Measurements from ENCODE around the gene RAC3. TPM values are rescaled to one million over a fixed set of nuclear protein-coding genes. Genes with fewer than 3 reads are reported as not detected.

RAC3 gene
- total RNA-seq, 4 donors from 2014 or later = 13.7 to 34.1 (median 14.8) TPM

DNA sequence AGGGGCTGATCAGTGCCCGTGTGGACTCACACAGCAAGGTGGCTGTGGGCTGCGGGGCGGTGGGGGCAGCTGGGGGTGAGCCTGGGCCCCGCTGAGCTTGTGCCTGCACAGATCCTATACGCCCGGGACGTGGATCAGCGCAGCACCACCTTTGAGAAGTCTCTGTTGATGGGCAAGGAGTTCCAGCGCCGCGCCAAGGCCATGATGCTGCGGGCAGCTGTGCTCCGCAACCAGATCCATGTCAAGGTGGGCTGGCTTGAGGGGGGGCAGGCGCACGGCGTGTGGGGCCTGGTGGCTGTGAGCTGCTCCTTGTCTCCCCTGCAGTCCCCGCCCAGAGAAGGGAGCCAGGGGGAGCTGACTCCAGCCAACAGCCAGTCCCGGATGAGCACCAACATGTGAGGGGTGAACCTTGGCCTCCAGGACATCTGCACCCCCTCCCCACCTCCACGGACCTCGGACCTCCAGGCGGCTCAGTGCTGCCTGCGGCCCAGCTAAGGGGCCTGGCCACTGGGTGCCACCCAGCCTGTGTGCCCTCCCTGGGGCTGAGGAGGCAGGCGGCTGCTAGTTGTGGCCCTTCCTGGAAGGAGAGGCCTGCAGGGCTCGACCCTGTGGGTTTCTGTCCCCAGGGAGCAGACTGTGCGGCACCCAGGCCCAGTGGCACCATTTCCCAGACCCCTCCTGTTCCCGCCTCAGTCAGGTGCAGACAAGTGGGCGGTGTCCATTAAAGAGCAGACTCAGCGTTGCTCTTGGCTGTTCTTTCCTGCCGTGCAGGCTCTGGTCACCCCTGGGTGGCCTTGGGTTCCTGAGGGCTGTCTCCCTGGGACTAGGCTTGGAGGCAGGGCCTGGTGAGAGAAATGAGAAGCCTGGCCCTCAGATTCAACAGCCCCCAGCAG lies 25.5 kb downstream of the RAC3 start:
- H3K9me3 ChIP-seq = no peaks in the 10 kb centered on the region
- TF ChIP-seq, protein P1, sequence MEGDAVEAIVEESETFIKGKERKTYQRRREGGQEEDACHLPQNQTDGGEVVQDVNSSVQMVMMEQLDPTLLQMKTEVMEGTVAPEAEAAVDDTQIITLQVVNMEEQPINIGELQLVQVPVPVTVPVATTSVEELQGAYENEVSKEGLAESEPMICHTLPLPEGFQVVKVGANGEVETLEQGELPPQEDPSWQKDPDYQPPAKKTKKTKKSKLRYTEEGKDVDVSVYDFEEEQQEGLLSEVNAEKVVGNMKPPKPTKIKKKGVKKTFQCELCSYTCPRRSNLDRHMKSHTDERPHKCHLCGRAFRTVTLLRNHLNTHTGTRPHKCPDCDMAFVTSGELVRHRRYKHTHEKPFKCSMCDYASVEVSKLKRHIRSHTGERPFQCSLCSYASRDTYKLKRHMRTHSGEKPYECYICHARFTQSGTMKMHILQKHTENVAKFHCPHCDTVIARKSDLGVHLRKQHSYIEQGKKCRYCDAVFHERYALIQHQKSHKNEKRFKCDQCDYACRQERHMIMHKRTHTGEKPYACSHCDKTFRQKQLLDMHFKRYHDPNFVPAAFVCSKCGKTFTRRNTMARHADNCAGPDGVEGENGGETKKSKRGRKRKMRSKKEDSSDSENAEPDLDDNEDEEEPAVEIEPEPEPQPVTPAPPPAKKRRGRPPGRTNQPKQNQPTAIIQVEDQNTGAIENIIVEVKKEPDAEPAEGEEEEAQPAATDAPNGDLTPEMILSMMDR (IDR thresholded peaks at IDR 0.05) = no peak
- TF ChIP-seq POLR2AphosphoS5 (IDR thresholded peaks at IDR 0.05) = no peak
- no peak for TF ChIP-seq EP300 (IDR thresholded peaks at IDR 0.05)
- TF ChIP-seq POLR2A (IDR thresholded peaks at IDR 0.05) = no peak
- WGBS = 84% methylated on average over 13 of the region's 29 CpGs
- H3K4me1 ChIP-seq = peaks cover 24% of the 10 kb centered on the region
- DNase-seq (ENCODE audit: low spot score in 2 of 2) = no peak
- no peak overlapping the region for H3K4me3 ChIP-seq
- no peaks in the 10 kb centered on the region for H3K27me3 ChIP-seq
- H3K27ac ChIP-seq = no peak overlapping the region
- H3K36me3 ChIP-seq = peaks cover 86% of the 10 kb centered on the region

- H3K36me3 ChIP-seq = peaks cover 98% of the 10 kb centered on the region
- 62% methylated on average over 3 of the region's 17 CpGs for WGBS
- peaks cover 21% of the 10 kb centered on the region for H3K4me1 ChIP-seq
- H3K27me3 ChIP-seq = no peaks in the 10 kb centered on the region
- no peak overlapping the region for H3K27ac ChIP-seq
- DNase-seq (ENCODE audit: low spot score in 2 of 2) = no peak
- TF ChIP-seq EP300 (IDR thresholded peaks at IDR 0.05) (no peak), POLR2A (IDR thresholded peaks at IDR 0.05) (no peak), POLR2AphosphoS5 (IDR thresholded peaks at IDR 0.05) (no peak)
- TF ChIP-seq, protein P1 (IDR thresholded peaks at IDR 0.05) = no peak
- H3K4me3 ChIP-seq = no peak overlapping the region
- H3K9me3 ChIP-seq = no peaks in the 10 kb centered on the region
These were observed 26.9 kb downstream of the RAC3 start for GRCh38 chr17:82058230-82058854.

DNA sequence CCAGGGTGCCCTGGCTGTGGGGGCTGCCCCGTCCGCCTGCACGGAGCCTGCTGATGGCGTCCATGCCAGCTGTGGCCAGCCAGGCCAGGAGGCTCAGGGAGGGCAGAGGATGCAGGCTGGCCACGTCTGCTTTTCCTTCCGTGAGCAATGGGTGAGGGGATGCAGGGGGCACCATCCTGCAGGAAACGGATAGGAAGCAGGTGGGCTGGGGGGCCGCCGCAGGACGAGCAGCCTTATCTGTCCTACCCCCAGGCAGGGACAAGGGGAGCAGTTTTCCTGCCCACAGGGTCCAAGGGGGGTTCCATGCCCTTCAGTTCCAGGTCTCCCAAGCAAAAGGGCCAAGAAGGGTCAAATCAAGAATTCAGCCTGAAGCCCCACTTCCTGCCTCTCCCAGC lies 27.4 kb downstream of the RAC3 start:
- Histone ChIP-seq H3K36me3 (peaks cover 96% of the 10 kb centered on the region), H3K27me3 (no peaks in the 10 kb centered on the region), H3K4me3 (no peak overlapping the region), H3K9me3 (no peaks in the 10 kb centered on the region), H3K4me1 (peaks cover 21% of the 10 kb centered on the region), H3K27ac (no peak overlapping the region)
- 89% methylated on average over 3 of the region's 10 CpGs for WGBS
- TF ChIP-seq POLR2AphosphoS5 (IDR thresholded peaks at IDR 0.05) = no peak
- no peak for DNase-seq (ENCODE audit: low spot score in 2 of 2)

DNA sequence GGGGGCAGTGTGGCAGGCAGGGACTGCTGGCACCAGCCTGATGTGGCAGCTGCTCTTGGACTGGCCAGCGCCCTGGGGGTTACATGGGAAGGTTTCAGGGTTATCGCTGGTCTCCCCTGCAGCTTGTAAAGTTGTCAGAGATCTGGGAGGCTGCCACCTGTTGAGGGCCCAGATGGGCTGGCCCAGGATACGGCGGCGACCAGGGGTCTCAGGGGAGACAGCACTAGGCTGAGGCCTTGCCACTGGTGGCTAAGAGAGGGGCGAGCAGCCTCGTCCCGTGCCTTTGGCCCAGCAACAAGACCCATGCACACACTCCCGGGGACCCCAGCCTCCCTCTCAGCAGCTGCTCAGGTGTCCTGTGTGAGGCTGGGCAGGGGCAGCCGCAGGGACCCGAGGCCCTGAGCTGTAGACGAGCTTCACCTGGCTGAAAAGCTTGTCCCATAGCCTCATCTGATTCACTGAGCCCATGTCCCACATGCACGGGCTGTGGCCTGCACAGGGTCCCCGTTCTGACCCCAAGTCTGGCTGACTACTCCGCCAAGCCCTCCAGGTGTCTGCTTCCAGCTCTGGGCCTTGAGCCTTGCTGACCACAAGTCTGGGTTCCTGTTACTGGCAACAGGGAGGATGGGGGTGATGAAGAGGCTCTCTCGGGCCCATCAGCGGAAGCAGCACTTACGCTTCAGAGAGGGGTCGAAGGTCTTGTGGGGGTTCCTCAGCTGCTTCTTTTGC lies 28.0 kb downstream of the RAC3 start:
- Histone ChIP-seq H3K4me3 (no peak overlapping the region), H3K27ac (no peak overlapping the region), H3K9me3 (no peaks in the 10 kb centered on the region), H3K4me1 (peaks cover 24% of the 10 kb centered on the region), H3K36me3 (peaks cover 95% of the 10 kb centered on the region), H3K27me3 (no peaks in the 10 kb centered on the region)
- 72% methylated on average over 11 of the region's 19 CpGs for WGBS
- DNase-seq (ENCODE audit: low spot score in 2 of 2) = no peak
- TF ChIP-seq POLR2AphosphoS5 (IDR thresholded peaks at IDR 0.05) (no peak), EP300 (IDR thresholded peaks at IDR 0.05) (no peak), POLR2A (IDR thresholded peaks at IDR 0.05) (no peak)
- TF ChIP-seq, protein P1 (IDR thresholded peaks at IDR 0.05) = no peak

GRCh38 chr17:82060001-82060380 lies 28.5 kb downstream of the RAC3 start:
- H3K9me3 ChIP-seq = no peaks in the 10 kb centered on the region
- H3K27ac ChIP-seq = no peak overlapping the region
- DNase-seq (ENCODE audit: low spot score in 2 of 2) = no peak
- TF ChIP-seq, protein P1 (IDR thresholded peaks at IDR 0.05) = no peak
- TF ChIP-seq POLR2AphosphoS5 (IDR thresholded peaks at IDR 0.05) = no peak
- no peaks in the 10 kb centered on the region for H3K27me3 ChIP-seq
- H3K36me3 ChIP-seq = peaks cover 89% of the 10 kb centered on the region
- WGBS = 97% methylated on average over 6 of the region's 16 CpGs
- no peak overlapping the region for H3K4me3 ChIP-seq
- peaks cover 29% of the 10 kb centered on the region for H3K4me1 ChIP-seq
